Gastrocnemius medialis (tissue), 4 donors: ENCODE measurements around the gene FRZB. TPM values are rescaled to one million over a fixed set of nuclear protein-coding genes. Genes with fewer than 3 reads are reported as not detected.
A peak's percentile ranks its signal among the peaks of the same experiment; 100 is the strongest.

Source experiments
- ATAC-seq, 2 donors: fragments of 150-250 bp; one replicate each; pipeline ENCODE4 v1.9.1; 2016
- DNase-seq, 2 donors: peaks; one replicate each; pipeline ENCODE4 v3.0.0-alpha.2; 2019
- H3K27ac ChIP-seq, 4 donors: fragments of 200-600 bp; sonication (generic); 1 replicate in 1 of 4; 2 replicates in 3 of 4; pipeline ENCODE4 v1.5.1; 2016 to 2018; ENCODE audit warnings: mild to moderate bottlenecking in 2 of 4, moderate library complexity in 1 of 4
- H3K27me3 ChIP-seq, 3 donors: fragments of 200-600 bp; sonication (generic) in 2 of 3; 1 replicate in 1 of 3; 2 replicates in 2 of 3; pipeline versions ENCODE4 v1.5.1 to v1.6.0; 2016 to 2019; ENCODE audit warnings: mild to moderate bottlenecking in 1 of 3, moderate library complexity in 1 of 3
- H3K36me3 ChIP-seq, 2 donors: fragments of 200-600 bp; sonication (generic) in 1 of 2; one replicate each; pipeline ENCODE4 v1.5.1; 2017 to 2018
- H3K4me1 ChIP-seq, 2 donors: fragments of 200-600 bp; sonication (generic) in 1 of 2; one replicate each; pipeline ENCODE4 v1.5.1; 2016 to 2017; ENCODE audit warnings: mild to moderate bottlenecking in 2 of 2
- H3K4me3 ChIP-seq, 4 donors: fragments of 200-600 bp; sonication (generic) in 3 of 4; 1 replicate in 1 of 4; 2 replicates in 3 of 4; pipeline ENCODE4 v1.5.1; 2016 to 2019; ENCODE audit warnings: mild to moderate bottlenecking in 2 of 4
- H3K9me3 ChIP-seq, 3 donors: fragments of 200-600 bp; sonication (generic) in 2 of 3; 1 replicate in 1 of 3; 2 replicates in 2 of 3; pipeline ENCODE4 v1.5.1; 2016 to 2019
- CTCF ChIP-seq, 5 experiments: fragments of 450-650 bp in 3 of 5; fragments of 200-600 bp in 2 of 5; sonication (generic) in 2 of 5; IDR thresholded peaks in 4 of 5; conservative IDR thresholded peaks in 1 of 5; 1 replicate in 4 of 5; 2 replicates in 1 of 5; pipeline ENCODE4 v1.5.1; 2016 to 2019; ENCODE audit warnings: antibody characterized with exemption in 5 of 5, mild to moderate bottlenecking in 3 of 5, moderate library complexity in 3 of 5
- POLR2A ChIP-seq, 2 donors: fragments of 450-650 bp; IDR thresholded peaks; one replicate each; pipeline ENCODE4 v1.6.1; 2017; ENCODE audit warnings: antibody characterized with exemption in 2 of 2, mild to moderate bottlenecking in 2 of 2, moderate library complexity in 2 of 2
- in situ Hi-C, 4 donors: fragments of 200-750 bp; cut with MboI; loops; one replicate each; pipeline versions ENCODE4 v1.15.0 to v1.8.0; 2017; ENCODE audit warnings: low sequenced_read_pairs in 4 of 4
- intact Hi-C: fragments of 100-400 bp; cut with DNase I; formaldehyde crosslinking; loops from one replicate; pipeline ENCODE4 v1.15.1; 2023; ENCODE audit warnings: low total_unique reads
- total RNA-seq, 4 donors: library from RNA; depleted of rRNA; stranded (reverse); fragments of >200 nt; gene quantifications; one replicate each; pipeline versions ENCODE4 v1.1.0 to v1.2.3, GENCODE V29; 2016

FRZB gene
- total RNA-seq, 4 donors from 2014 or later, result 1.3 to 31.3 (median 4.3) TPM

GRCh38 chr2:182863642-182864041 lies 2.8 kb downstream of the FRZB start:
- H3K27me3 ChIP-seq, result peaks cover 0 to 2% (median 0%) of the 10 kb centered on the region in 3 donors
- ATAC-seq (no peak), DNase-seq (no peak)
- TF ChIP-seq POLR2A (IDR thresholded peaks at IDR 0.05), result no peak
- no peak for TF ChIP-seq CTCF (IDR thresholded peaks at IDR 0.05 in 4 of 5, conservative IDR thresholded peaks at IDR 0.05 in 1 of 5)
- H3K4me3 ChIP-seq, result no peak overlapping the region
- H3K27ac ChIP-seq, result no peak overlapping the region
- intact Hi-C loops (loop anchor here (5.0 to 10.0 kb wide), 2 partner anchors 44 to 171 kb away; partner anchors contain the start of gene NCKAP1), in situ Hi-C loops (no loop called here)
- H3K9me3 ChIP-seq, result no peaks in the 10 kb centered on the region
- H3K36me3 ChIP-seq, result no peaks in the 10 kb centered on the region
- H3K4me1 ChIP-seq, result peaks cover 12 to 20% of the 10 kb centered on the region in 2 donors

- Histone ChIP-seq H3K27ac (peak overlapping the region in 3 of 4 donors; percentile 16 to 57 (median 19)), H3K4me1 (peaks cover 5 to 17% of the 10 kb centered on the region in 2 donors), H3K36me3 (no peaks in the 10 kb centered on the region), H3K4me3 (no peak overlapping the region), H3K9me3 (no peaks in the 10 kb centered on the region), H3K27me3 (peaks cover 0 to 2% (median 0%) of the 10 kb centered on the region in 3 donors)
- peak in 1 of 2 donors; percentile 73 for DNase-seq
- ATAC-seq, result peak in 1 of 2 donors; percentile 82
- no peak for TF ChIP-seq CTCF (IDR thresholded peaks at IDR 0.05 in 4 of 5, conservative IDR thresholded peaks at IDR 0.05 in 1 of 5)
- TF ChIP-seq POLR2A (IDR thresholded peaks at IDR 0.05), result no peak
- in situ Hi-C loops, result no loop called here
- intact Hi-C loops, result loop anchor here (5.0 to 10.0 kb wide), 2 partner anchors 45 to 173 kb away; partner anchors contain the start of gene NCKAP1
These were observed 4.3 kb downstream of the FRZB start for GRCh38 chr2:182862091-182862490.

- no peaks in the 10 kb centered on the region for H3K9me3 ChIP-seq
- no peak for DNase-seq
- no peaks in the 10 kb centered on the region for H3K36me3 ChIP-seq
- no peak overlapping the region for H3K4me3 ChIP-seq
- no peak for TF ChIP-seq CTCF (IDR thresholded peaks at IDR 0.05 in 4 of 5, conservative IDR thresholded peaks at IDR 0.05 in 1 of 5)
- no peak for TF ChIP-seq POLR2A (IDR thresholded peaks at IDR 0.05)
- H3K27ac ChIP-seq, result no peak overlapping the region
- no peak for ATAC-seq
- H3K27me3 ChIP-seq, result peaks cover 0 to 2% (median 0%) of the 10 kb centered on the region in 3 donors
- in situ Hi-C loops, result no loop called here
- intact Hi-C loops, result loop anchor here (5.0 to 10.0 kb wide), 2 partner anchors 46 to 174 kb away; partner anchors contain the start of gene NCKAP1
- peaks cover 4 to 5% of the 10 kb centered on the region in 2 donors for H3K4me1 ChIP-seq
These were observed 5.6 kb downstream of the FRZB start for GRCh38 chr2:182860858-182861257.

- DNase-seq, result no peak
These were observed 7.8 kb downstream of the FRZB start for GRCh38 chr2:182858671-182859070.

More at GRCh38 chr2:182858671-182859070, 7.8 kb downstream of the FRZB start:
- TF ChIP-seq POLR2A (IDR thresholded peaks at IDR 0.05), result no peak
- no peak for TF ChIP-seq CTCF (IDR thresholded peaks at IDR 0.05 in 4 of 5, conservative IDR thresholded peaks at IDR 0.05 in 1 of 5)
- Histone ChIP-seq H3K36me3 (no peaks in the 10 kb centered on the region), H3K9me3 (no peaks in the 10 kb centered on the region), H3K27me3 (no peaks in the 10 kb centered on the region), H3K4me1 (peaks cover 0 to 5% of the 10 kb centered on the region in 2 donors), H3K27ac (no peak overlapping the region), H3K4me3 (no peak overlapping the region)
- no peak for ATAC-seq
- in situ Hi-C loops (no loop called here), intact Hi-C loops (no loop called here)
